Activated naive CD4-positive, alpha-beta T cell (primary cell): Measurements from ENCODE around the gene LRPPRC.

Experiments
- DNase-seq, 4 experiments: peaks; one replicate each; lab custom pipeline; 2025; lab: John Stamatoyannopoulos, UW

Gene LRPPRC

GRCh38 chr2:43855292-43855691 lies 140.5 kb downstream of the LRPPRC start:
- DNase-seq, result no peak

DNA sequence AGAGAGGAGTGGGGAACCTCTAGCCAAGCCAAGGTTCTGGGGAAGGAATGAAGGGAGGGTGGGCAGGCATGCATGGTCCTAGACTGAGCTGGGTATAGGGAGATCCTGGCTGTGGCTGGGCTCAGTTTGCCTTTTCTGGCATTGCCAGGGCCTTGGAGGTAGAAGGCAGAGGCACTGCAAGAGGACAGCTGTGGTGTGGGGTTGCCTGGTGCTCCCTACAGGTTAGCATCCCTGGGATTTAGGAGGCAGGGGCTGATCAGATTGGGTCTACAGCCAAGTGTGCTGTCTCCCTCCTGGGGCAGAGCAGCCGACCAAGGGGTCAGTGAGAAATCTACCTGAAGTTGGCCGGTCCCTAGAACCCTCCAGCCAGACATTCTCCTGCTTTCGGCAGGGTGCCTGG lies 141.1 kb downstream of the LRPPRC start:
- DNase-seq, result no peak

DNA sequence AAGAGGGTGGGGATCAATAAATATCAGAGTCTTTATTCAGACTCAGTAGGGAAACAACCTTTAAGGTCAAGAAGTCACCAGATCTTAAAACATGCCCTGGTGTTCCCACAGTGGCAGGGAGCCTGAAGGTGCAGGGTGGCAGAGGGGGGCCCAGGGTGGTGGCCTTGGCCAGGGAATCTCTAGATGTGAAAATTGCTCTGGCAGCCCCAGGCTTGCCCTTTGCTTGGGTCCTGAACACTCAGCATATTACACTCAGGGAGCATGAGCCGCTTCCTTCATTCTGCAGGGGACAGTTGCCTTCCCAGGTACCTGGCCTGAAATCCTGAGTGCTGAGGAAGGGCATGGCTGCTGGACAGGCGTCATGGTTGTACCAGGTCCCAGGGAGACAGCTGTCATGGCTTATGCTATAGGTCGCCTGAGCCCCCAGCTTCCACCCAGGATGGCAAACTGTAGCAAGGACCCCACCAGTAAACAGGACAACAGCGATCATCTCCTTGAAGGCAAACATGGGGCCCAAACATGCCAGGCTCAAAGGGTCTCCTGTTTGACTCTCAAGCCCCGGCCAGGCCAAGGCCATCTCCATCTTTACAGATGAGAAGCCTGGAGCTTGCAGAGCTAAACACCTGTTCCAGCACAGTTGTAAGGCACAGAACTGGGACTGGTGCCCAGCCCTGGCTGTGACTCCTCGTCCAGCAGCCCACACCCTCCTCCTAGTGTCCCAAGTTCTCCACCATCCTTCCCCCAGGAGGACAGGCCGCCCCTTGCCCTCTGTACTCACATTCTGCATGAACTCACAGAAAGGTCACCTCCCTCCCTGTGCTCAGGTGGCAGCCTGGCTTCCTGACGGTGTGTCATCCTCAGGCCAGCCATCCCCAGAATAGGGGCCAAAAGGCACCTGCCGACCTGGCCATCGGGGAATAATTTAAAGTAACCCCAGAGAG lies 142.4 kb downstream of the LRPPRC start:
- no peak for DNase-seq

DNA sequence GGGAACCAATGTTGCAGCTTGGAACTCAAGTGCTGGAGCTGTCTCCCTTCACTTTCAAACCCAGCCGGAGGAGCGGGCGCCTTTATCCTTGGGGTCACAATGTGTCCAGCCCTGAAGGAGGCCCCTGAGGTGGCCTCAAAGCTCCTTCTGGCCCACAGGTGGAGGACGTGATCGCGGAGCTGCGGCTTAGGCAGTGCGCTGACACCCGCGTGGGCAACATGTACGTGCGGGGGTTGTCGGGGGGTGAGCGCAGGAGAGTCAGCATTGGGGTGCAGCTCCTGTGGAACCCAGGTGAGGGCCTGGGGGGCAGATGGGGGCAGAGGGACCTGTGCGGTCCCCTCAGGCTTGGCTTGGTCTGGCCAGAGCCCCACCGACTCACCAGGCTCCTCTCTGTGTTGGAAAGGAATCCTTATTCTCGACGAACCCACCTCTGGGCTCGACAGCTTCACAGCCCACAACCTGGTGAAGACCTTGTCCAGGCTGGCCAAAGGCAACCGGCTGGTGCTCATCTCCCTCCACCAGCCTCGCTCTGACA lies 143.5 kb downstream of the LRPPRC start:
- DNase-seq, result no peak

DNA sequence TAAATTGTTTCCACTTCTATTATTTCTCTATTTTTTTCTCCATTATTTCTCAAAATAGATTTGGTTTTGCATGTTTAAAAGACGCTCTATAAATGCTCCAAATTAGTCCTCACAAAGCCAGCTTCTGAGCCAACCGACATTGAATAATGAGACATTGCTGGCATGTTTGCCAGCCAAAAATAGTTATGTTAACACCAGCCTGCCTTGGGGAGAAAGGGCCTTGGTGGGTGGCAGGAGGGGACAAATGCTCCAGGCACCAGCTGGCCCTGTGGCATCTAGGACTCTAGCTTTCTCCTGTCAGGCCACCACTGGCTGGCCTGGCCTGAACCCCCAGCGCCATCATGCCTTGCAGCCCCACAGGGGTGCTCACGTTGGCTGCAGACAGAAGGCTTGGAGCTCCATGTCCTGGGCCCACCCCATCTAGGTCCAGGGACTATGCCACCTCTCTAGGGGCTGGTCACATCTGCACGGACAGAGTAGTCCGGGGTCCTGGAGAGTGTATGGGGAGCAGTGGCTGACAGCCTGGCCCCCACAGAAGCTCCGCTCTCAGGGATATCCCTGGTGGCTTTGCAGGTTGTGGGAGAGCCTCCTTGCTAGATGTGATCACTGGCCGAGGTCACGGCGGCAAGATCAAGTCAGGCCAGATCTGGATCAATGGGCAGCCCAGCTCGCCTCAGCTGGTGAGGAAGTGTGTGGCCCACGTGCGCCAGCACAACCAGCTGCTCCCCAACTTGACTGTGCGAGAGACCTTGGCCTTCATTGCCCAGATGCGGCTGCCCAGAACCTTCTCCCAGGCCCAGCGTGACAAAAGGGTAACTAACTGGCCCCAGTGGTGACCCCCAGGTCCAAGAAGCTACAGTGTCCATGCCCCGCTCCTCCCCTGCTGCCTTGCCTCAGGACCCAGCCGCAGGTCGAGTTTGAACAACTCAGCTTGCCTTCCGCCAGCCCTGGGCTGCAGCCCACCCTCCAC lies 144.5 kb downstream of the LRPPRC start:
- DNase-seq, result no peak

DNA sequence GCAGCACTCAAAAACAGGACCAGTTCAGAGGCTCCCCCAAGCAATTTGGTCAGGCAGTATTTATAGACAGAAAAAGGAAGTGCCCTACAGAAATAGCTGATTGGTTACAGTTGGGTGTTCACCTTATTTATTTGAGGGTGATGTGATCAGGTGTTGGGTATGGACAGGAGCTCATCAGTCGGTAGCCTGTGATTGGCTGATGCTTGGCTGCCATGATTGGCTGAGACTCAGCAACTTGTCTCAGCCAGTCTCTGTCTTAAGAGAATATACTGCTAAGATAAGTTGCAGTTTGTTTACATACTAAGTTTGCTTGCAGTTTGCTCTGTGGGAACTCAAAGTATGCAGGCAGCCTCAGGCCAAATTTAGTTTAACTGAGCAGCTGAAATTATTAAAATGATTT lies 147.6 kb downstream of the LRPPRC start:
- no peak for DNase-seq

DNA sequence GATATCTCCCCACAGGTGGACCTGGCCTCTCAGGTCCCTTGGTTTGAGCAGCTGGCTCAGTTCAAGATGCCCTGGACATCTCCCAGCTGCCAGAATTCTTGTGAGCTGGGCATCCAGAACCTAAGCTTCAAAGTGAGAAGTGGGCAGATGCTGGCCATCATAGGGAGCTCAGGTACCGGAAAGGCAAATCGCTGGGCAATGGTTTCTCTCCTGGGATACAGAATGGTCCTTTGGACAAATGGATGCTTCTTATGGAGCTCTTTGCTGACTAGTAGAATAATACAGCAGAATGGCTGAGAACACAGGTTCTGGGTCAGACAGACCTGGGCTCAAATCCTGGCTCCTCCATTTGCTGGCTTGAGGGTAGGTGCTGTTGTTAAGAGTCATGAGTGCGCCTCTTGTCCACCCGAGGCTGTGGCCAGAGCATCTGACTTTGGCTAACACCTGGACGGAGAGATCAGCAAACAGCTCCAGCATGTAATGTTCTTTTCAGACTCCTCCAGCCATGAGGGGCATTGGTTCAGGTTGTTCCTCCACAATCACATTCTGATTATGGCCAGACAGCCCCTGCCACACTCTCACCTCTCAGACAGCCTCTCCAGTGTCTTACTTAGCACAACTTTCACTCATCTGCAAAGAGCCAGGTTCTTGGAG lies 149.5 kb downstream of the LRPPRC start:
- no peak for DNase-seq

DNA sequence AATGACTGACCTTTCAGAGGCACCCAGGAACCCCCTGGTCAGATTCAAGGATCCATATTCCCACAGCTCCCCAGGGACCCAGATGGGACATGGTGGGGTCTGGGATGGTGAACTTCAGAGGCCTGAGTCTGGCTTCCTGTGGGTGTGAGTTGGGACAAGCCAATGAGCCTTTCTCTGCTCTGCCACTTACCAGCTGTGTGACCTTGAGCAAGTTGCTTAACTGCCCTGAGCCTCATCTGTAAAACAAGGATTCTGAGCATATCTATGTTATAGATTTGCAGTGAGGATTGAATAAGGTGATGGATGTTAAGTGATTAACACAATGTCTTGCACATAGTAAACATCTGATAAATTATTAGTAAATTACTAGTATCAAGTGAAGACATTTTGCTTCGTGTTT lies 150.6 kb downstream of the LRPPRC start:
- no peak for DNase-seq

GRCh38 chr2:43842866-43843226 lies 152.9 kb downstream of the LRPPRC start:
- DNase-seq, result no peak

DNA sequence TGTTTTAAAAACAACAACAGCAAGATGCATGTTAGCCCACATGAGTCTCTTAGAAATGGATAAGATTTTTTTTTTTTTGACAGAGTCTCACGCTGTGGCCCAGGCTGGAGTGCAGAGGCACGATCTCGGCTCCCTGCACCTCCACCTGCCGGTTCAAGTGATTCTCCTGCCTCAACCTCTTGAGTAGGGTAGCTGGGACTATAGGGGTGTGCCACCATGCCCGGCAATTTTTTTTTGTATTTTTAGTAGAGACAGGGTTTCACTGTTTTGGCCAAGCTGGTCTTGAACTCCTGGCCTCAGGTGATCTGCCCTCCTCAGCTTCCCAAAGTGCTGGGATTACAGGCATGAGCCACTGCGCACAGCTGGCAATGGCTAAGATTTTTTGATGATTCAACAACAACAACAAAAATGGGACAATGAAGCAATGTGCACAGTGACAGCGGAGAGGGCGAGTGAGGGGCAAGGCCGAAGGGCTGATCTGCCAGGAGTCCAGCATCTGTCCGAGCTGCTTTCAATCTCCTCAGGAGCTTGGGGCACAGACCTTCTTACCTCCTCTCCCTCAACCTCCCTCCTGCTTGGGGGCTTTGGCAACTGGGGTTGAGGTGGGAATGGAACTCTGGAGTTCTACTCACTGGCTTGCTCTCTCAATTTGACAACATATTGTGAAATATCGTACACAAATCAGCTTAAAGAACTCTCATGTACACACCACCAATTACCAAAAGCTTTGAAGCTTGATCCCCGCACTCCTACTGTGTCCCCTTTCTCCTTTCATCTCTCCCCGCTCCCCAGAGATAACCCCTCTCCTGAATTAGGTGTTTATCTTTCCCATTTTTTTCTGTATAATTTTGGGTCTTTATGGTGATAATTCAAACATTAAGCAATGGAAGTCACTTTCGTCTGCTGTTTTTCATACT lies 153.6 kb downstream of the LRPPRC start:
- DNase-seq, result no peak

DNA sequence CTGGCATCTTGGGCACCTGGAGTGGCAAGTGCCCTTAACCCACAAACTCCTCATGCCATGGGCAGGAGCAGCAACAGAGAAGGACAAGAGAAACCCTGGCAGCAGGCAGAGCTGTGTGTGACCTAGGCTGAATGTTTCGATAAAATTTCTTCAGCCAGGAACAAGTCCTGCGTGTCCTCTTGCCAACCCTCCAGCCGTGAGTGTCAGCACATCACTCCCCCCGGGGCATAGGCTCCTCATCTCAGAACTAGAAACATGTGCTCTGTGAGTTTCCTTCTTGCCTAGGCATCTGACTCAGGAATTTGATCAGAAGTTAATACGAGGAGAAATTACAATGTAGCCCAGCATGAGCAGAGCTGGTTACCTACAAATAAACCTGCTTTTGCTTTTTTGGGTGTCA lies 154.8 kb downstream of the LRPPRC start:
- no peak for DNase-seq

DNA sequence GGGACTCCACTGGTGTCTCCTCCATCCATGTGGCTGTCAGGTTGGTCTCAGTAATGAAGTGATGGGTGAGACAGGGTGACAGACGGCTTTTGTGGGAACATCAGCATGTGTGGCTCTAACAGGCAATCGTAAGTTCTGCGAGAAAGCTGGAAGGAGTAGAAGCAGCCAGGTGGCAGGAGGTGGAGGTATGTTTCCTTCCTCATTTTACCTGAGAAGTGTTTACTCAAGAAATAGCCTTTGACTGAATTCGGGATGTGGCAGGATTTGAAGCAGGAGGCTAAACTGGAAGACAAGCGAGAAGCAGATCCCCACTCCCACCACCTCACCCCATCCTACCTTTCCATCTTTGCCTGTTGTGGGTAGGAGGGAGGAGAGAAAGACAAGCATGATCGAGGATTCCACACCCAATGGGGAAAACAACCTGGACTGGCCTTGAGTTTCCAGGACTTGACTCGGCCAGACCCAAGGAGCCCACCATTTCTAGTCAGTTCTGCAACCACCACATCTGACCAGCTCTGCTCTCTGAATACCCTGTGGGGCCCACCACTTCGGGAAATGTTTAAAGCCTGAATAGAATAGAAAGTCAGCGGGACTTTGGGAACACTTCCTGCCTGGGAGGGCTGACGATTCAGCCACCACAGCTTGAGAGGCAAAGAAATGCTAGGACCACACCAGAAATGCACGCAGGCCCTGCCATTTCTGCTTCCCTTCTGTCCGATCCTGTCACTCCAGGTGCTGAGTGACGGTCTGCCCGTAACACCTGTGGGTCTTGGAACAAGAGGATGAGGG lies 155.8 kb downstream of the LRPPRC start:
- no peak for DNase-seq

GRCh38 chr2:43838560-43839267 lies 157.1 kb downstream of the LRPPRC start, which contains the start of the genes ABCG5 and ABCG8:
TSS of gene ABCG5 (minus strand) at chr2:43838839. CDS start at chr2:43838679, 160 bp downstream.
TSS of gene ABCG8 (plus strand) at chr2:43838971. CDS start at chr2:43839054, 83 bp downstream.
- no peak for DNase-seq

GRCh38 chr2:43837831-43838559 lies 157.8 kb downstream of the LRPPRC start:
- DNase-seq, result no peak

- DNase-seq, result no peak
Measured at GRCh38 chr2:43837033-43837432, 158.8 kb downstream of the LRPPRC start.
